AG08395 (cell line): ENCODE data around the gene TBC1D22A.

Experiments
- DNase-seq: peaks from one replicate; pipeline ENCODE4 v3.0.0; 2012; ENCODE audit warnings: mixed read lengths, low spot score

The TBC1D22A gene

DNA sequence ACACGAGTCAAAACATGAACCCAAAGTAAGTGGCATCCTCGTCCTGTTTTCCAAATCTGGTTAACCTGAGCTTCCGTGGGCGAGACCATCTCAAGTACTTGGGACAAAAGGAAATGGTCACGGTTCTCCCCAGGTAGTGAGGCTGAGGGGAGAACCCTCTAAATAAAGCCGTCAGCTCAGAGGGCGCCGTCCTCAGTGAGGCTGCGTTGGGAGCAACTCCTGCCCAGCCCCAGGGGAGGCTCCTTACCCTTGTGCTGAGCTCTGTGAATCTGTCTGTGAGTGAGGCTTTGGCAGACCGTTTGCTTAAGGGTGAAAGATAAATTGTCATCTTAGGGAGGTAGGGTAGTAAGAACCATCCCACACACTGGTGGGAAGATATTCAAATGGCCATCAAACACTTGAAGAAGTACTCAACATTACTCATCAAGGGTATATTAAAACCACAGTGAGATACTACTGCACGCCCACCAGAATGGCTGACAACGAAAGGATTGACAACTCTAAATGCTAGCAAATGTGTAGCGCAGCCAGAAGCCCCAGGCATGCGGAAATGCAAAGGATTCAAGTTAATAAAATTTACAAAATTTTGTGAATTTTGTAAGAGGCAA, 321.0 kb downstream of the TBC1D22A start:
- DNase-seq, result no peak

DNA sequence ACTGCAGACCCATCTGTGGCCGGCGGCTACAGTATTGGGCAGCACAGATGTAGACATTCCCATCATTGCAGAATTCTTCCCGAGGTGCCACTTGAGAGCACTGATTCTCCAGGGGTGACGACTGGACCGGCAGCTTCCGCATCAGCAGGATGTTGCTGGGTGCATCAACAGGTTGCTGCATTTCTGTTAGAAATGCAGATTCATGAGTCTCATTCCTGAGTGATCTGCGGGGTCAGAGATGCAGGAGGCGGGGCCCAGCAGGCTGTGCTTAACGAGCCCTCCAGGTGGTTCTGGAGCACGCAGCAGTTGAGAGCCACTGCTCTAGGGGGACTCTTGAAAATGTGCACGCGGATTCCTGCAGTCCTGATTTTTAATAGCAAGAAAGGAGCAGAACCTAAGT, 321.8 kb downstream of the TBC1D22A start:
- DNase-seq, result no peak

DNA sequence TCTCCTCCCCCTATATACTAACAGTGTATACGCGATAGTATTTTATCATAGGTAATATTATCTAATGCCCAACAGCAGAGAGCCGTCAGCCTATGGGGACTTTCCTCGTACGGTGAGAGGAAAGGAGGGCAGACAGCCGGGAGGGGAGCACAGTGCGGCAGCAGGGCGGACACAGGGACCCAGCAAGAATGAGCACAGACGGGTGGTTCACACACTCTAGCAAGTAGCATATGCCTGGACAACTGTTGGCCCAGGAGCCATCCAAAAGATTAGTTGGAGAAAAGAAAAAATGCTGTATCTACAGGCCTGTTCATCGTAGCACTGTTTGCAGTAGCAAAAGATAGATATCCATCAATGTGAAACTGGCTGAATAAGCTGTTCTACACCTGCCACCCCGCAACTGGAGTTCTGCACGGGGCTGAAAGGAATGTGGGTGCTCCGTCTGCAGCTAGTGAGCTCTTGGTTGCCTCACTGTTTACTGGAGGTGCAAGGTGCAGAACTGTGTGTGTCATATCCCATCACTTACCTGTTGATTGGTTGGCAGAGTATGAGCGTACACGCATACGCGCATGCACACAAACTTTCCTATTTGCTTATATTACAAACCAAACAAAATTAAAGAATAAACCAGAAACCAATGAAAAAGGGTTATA, 324.3 kb downstream of the TBC1D22A start:
- no peak for DNase-seq

DNA sequence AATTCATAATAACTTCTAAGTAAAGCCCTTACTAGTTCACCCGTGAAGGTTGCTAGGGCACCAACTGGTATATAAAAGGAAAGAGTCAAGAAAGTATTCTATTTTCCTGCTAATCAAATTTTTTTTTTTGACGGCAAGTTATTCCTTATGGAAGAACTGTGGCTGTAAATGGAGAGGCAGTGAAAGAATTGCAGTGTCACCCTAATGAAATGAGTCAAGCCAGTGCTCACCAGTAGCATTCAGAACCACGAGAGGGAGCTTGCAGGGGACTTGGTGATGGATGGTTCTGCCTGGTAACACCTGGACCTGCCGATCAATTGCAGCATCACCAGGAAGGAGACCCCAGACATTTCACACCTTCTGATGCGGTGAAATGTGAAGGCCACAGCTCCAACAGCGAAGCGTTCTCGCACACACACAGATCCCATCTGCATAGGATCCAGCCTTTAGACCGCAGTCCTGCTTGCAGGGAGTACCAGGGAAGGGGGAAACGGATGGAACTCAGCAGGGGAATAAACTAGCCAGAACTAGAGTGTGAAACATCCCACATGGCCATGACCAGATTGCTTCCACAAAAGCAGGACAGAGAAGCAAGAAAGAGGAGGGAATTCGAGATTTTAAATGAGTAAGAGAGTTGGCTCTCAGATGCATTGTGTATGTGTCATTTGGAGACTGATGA, 326.2 kb downstream of the TBC1D22A start:
- DNase-seq, result no peak

DNA sequence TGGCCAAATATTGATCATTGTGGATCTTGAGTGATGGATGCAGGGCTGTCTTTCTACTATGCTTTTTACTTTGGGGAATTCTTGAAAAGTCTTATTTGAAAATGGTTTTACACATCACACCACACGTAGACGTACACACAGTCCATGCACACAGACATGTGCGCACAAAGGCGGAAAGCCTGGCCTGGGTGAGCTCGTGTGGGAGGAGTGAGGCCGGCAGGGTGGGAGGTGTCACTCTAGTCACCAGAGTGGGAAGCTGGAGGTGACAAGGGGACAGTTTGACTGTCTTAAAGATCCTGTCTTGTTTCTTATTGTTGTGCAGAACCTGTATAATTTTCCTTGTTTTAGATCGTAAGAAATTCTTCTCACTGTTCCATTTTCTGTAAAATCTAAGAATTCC, 326.9 kb downstream of the TBC1D22A start:
- no peak for DNase-seq

DNA sequence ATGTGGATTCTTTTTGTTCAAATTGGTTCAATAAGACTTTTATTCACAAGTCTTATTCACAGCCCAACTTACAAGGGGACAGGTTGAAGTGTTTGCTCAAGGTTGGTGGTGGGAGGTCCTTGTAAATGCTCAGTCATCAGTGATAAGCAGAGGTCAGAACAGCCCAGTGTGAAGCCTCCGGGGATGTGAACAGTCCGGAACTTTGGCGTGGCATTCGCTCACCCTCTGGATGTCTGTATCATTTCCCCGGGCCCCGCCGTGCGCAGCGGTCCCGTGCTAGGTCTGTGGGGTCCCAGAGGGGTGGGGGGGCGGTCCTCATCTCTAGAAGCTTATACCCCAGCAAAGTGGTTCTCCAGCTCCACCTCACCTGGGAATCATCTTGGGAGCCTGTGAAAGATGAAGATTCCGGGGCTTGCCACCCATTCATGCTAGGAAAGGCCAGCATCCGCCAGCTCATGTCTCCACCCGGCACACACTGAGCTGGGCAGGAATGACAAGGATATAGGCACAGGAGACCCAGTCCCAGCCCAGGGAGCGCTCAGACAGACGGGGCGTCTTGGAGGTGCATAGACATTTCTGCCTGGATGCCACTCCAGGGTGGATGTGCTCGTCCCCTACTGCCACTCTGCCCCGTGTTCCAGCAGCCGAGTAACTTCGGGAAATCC, 327.5 kb downstream of the TBC1D22A start:
- no peak for DNase-seq

DNA sequence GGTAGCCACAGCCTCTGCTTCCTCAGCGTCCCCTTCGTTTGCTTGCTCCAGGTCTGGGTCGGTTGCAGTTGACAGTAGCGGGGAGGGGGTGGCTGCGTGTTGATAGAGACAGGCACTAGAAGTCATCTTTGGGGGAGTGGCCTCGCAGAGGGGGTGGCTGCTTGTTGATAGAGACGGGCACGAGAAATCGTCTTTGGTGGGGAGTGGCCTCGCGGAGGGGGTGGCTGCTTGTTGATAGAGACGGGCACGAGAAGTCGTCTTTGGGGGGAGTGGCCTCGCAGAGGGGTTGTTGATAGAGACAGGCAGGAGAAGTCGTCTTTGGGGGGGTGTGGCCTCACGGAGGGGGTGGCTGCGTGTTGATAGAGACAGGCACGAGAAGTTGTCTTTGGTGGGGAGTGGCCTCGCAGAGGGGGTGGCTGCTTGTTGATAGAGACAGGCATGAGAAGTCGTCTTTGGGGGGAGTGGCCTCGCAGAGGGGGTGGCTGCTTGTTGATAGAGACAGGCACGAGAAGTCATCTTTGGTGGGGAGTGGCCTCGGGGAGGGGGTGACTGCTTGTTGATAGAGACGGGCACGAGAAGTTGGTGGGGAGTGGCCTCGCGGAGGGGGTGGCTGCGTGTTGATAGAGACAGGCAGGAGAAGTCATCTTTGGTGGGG, 328.3 kb downstream of the TBC1D22A start:
- peak; percentile 24 for DNase-seq

DNA sequence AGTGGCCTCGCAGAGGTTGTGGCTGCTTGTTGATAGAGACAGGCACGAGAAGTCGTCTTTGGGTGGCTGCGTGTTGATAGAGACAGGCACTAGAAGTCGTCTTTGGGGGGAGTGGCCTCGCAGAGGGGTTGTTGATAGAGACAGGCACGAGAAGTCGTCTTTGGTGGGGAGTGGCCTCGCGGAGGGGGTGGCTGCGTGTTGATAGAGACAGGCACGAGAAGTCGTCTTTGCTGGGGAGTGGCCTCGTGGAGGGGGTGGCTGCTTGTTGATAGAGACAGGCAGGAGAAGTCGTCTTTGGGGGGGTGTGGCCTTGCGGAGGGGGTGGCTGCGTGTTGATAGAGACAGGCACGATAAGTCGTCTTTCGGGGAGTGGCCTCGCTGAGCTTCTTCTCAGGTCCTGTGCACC, 328.8 kb downstream of the TBC1D22A start:
- DNase-seq, result no peak

DNA sequence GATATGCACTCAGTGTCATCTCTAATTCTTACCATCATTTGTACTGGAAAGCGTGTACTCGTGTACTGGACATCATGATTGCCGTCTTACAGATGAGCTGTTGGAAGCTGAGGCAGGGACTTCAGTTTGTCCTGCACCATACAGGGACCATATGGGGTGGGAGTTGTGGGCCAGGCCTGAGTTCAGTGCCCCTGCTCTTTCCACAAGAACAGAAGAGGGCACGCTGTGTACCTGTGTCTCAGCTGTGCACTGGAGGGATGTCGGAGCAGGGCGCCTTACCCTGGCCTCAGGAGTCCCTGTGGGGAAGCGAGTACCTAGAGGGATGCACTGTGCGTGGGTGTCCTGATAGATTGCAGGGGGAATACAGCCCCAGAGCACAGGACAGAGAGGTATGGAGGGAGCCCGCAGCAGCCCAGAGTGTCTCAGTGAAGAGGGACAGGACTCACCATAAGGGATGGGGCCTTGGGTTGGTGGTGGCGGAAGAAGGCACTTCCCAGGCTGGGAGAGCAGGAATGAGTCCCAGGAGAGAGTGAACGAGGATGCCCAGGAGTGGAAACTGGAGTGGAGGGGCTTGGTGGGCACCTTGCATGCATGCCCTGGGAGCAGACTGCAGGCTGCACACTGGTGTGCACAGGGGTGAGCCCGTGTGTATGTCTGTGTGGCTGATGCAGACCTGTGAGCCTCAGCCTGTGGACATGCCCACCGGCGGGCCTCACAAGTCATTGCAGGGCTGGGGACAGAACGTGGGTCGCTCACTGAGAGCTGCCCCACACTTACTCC, 329.7 kb downstream of the TBC1D22A start:
- DNase-seq, result no peak

DNA sequence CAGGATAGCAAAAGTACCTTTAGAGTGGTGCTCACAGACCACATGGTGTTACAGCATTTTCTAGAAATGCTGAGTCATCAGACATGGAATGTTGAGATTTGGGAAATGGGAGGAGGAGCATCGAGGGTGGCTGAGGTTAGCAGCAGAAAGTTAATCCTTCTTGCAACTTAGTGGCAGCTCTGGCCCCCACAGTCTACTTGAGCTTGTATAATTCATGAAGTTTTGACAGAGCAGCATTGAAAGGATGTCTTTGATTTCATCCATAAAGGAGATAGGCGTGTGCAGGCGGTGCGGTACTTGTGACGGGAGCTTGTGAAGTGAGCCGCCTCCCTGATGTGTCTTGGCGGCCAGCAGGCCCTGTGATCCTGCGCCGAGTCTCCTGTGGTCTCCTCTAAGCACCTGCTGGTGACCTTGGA, 330.5 kb downstream of the TBC1D22A start:
- peak; percentile 59 for DNase-seq

DNA sequence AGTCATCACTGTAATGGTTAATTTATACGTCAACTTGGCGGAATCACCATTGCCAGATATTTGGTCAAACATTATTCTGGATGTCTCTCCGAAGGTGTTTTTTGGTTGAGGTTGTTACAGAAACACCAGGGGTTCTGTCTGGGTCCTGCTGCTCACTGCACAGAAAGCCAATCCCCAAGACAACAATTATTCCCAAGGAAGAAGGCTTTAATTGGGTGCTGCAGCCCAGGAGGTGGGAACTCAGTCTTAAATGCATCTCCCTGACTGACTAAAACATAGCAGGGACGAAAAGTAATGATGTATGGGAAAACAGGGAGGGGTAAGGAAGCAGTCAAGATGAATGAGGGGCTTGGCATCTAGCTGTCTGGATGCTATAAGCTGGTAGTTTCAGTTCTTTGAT, 331.3 kb downstream of the TBC1D22A start:
- DNase-seq, result no peak

DNA sequence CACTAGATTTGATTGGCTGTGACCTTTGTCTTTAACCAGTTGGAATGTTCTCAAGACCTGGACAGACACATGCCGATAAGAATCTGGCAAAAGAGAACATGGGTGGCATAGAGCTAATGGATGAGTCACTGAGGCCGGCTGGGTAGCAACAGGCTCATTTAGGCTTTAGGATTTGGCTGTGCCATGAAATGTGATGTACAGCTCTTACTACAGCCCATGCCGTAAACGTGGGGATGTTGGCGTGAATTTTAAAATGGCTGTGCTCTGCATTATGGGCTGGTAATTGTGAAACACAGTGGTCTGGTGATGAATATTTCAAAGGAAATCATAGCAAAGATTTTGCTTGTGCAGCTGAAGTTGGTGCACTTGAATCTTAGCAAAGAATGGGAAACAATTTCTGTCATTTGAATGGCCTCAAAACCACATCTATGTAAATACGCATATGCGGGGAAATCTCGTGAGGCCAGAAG, 332.4 kb downstream of the TBC1D22A start:
- no peak for DNase-seq

DNA sequence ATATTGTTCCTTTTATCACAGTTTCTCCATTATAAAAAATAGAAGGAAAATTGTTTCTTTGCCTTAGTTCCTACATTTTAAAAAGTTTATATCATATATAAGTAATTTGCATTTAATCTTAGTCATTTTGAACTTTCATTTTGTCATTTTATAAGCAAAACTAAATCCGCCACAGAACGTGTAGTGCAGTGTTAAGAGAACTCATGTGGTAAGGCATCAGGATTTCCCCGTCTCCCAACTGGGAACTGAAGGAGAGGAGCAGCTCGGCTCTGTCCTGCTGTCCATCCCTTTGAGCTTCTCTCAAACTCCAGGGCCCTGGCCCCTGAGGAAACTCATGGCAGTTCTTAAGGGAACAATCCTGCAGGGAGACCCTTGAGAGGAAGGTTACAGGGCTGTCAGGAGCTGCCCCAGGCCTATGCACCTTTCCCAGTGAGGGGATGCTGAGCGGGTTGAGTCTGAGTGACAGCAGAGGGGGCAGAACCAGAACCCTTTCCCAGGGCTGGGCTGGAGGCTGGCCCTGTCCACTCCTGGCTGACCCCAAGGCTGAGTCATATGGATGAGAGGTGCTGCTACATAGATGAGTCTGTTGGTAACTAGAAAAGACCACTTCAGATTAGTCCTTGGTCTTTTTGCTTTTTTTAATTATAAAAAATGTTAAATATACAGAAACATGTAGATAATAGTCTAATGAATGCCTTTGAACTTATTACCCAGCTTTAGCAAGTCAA, 333.1 kb downstream of the TBC1D22A start:
- no peak for DNase-seq

DNA sequence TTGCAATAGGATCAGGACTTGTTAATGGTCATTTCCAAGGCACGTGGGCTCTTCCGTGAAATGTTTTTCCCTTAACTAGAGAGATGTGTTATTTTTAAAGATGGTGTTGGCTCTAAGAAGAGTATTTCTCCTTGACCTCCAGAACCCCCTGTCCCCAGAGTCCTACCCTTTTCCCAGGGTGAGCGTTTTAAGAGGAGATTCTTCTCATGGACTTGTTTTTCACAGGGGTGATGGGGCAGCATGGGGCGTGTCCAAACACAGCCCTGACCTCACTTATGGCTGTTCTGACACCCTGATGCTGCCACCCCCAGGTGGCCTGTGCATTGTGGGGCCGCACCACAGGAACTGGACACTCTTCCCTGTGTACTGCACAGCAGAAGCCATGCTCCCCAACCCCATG, 335.7 kb downstream of the TBC1D22A start:
- no peak for DNase-seq

DNA sequence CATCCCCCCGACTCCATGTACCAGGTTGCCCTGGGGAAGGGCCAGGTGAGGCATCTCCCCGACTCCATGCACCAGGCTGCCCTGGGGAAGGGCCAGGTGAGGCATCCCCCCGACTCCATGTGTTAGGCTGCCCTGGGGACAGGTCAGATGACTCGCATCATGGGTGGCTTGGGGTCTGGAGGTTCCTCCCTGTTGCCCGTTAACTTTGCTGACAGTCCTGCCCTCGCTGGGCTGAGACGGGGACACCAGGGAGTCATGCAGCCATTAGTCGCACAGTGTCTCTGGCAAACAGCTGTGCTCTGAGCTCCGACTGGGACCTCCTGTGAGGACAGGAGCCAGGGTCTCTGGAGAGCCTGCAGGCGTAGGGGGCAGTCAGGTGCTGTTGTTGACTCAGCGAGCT, 336.1 kb downstream of the TBC1D22A start:
- no peak for DNase-seq

DNA sequence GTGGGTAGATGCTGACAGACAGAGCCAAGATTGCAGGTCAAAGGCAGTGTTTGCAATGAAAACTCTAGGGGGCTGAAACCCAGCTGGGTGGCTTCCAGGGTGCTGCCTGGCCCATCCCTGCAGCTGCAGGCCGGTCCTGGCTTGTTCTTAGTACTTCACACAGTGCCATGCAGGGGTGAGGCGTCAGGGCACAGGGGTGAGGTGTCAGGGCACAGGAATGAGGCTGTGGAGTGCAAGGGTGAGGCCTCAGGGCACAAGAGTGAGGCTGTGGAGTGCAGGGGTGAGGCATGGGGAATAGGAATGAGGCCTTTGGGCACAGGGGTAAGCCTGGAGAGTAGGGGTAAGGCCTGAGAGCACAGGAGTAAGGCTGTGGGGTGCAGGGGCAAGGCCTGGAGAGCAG, 337.6 kb downstream of the TBC1D22A start:
- DNase-seq, result no peak

DNA sequence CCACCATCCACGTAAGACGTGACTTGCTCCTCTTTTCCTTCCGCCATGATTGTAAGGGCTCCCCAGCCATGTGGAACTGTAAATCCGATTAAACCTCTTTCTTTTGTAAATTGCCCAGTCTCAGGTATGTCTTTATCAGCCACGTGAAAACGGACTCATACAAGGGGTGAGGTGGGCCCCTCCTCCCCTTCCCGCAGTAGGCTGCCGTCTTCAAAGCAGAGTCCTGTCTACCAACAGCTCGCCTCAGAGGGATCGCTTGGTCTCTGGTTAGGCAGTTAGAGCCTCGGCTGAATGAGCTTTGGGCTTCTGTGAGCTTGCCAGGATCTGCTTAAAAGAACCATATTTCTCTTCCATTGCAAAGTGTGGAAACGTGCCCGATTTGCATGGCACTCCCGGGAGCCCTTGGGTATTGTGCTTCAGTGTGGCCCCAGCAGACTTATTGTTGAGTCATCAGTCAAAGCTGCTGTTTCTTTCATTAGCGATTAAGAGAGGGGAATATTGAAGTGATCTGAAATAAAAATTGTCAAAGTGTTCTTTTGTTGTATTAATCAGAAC, 338.3 kb downstream of the TBC1D22A start:
- DNase-seq, result no peak

DNA sequence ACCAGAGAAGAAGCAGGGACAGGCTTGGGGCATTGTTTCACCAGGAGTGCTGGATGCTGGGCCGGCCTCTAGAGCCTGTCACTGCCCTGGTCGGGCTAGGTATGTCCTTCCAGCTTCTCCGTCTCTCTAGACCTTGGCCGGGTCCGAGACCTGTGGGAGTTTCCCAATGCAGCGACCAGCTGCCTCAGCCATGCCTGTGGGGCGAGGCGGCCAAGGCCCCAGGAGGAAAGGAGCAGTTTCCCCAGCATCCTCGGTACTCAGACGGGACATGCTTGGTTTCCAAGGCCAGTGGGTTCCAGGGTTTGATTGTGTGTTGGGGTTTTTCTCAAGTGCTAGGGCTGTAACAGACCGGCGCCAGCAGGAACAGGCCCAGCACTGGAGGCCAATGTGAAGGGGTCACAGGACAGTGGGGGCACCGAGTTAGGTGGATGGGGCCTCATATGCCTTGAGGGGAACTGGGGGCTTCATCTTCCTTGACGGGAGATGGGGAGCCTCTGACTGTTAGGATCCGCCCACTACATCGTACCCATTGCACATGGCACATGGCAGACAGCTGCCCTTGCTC, 339.0 kb downstream of the TBC1D22A start:
- no peak for DNase-seq

DNA sequence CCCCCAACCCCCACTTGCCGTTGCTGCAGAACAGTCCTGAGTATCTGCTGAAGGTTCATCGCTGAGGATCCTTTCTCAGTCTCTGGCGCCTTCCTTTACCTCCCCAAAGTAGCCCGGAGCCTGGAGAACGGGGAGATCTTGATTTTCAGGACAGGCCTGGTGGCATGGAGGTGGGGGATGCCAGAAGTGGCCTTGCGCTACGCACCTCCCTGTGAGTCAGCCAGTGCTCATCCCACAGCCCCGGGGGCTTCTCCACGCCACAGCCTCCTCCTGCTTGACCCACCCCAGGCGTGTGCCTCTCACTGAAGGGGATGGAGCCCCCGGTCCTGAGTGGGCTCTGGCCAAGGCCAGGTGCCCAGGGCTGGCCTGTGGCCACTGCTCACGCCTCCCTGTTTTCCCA, 339.6 kb downstream of the TBC1D22A start:
- DNase-seq, result no peak

DNA sequence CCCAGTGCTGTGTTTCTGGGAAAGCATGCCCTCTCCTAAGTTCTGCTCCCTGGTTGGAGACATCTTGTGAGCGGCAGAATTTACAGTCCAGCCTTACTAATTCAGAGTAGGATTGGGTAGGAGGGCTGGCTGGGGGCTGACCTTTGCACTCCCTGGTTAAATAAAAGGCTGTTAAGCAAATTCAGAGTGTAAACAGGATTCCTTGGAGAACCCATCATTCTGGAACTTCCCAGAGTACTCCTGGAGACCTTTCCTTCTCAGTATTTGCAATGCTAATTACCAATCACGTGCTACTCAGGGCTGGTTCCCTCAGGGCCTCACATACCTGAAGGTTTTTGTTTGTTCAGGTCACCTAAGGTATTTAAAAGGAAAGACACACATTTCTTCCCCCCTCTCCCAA, 340.2 kb downstream of the TBC1D22A start:
- DNase-seq, result no peak
